BLaER1 treated with 17β-estradiol and CSF1 and Interleukin-3, amounts not matched to agents 10 nM and 100 nM (cell line): Measurements from ENCODE around the gene TTLL5.

Experiments
- H3K27ac ChIP-seq, 11 experiments: shearing (Covaris generic); formaldehyde crosslinking; 2 replicates each; pipeline ENCODE4 v1.8.1; 2022
- H3K27me3 ChIP-seq, 11 experiments: shearing (Covaris generic); formaldehyde crosslinking; 2 replicates each; pipeline ENCODE4 v1.8.1; 2022
- H3K36me3 ChIP-seq, 11 experiments: shearing (Covaris generic); formaldehyde crosslinking; 2 replicates each; pipeline ENCODE4 v1.8.1; 2022
- H3K4me1 ChIP-seq, 10 experiments: shearing (Covaris generic); formaldehyde crosslinking; 2 replicates each; pipeline ENCODE4 v1.8.1; 2022
- H3K4me2 ChIP-seq, 11 experiments: shearing (Covaris generic); formaldehyde crosslinking; 2 replicates each; pipeline ENCODE4 v1.8.1; 2022
- H3K4me3 ChIP-seq, 10 experiments: shearing (Covaris generic); formaldehyde crosslinking; 2 replicates each; pipeline ENCODE4 v1.8.1; 2022
- H3K9ac ChIP-seq, 11 experiments: shearing (Covaris generic); formaldehyde crosslinking; 2 replicates each; pipeline ENCODE4 v1.8.1; 2022
- H3K9me3 ChIP-seq, 11 experiments: shearing (Covaris generic); formaldehyde crosslinking; replicated peaks in 1 of 11; 2 replicates each; pipeline ENCODE4 v1.8.1; 2022
- H4K20me1 ChIP-seq, 11 experiments: shearing (Covaris generic); formaldehyde crosslinking; 2 replicates each; pipeline ENCODE4 v1.8.1; 2022
- Cebpa-rat ChIP-seq, 11 experiments: shearing (Covaris generic); IDR thresholded peaks; 2 replicates each; pipeline ENCODE4 v1.8.1; 2022

Gene TTLL5

GRCh38 chr14:75781096-75781495, 120.0 kb downstream of the TTLL5 start:
- H3K36me3 ChIP-seq = peaks cover 66 to 97% (median 85%) of the 10 kb centered on the region in 11 experiments
- no peak overlapping the region for H3K27ac ChIP-seq
- no peaks in the 10 kb centered on the region for H3K27me3 ChIP-seq
- H4K20me1 ChIP-seq = no peaks in the 10 kb centered on the region
- no peaks in the 10 kb centered on the region for H3K4me1 ChIP-seq
- TF ChIP-seq Cebpa-rat (IDR thresholded peaks at IDR 0.05) = no peak
- no peak overlapping the region for H3K9ac ChIP-seq
- no peak overlapping the region for H3K4me2 ChIP-seq
- H3K9me3 ChIP-seq = peaks cover 8 to 19% (median 15%) of the 10 kb centered on the region in 11 experiments
- H3K4me3 ChIP-seq = no peak overlapping the region

DNA sequence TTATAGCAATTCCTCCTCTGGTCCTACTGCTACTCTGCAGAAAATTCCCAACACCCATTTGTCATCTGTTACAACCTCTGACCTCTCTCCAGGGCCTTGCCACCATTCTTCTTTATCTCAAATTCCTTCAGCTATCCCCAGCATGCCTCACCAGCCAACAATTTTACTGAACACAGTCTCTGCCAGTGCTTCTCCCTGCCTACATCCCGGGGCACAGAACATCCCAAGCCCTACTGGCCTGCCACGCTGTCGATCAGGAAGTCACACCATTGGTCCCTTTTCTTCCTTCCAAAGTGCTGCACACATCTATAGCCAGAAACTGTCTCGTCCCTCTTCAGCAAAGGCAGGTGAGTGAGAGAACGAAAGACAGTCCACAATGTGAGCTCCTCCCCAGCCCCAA, 122.1 kb downstream of the TTLL5 start:
- Histone ChIP-seq H3K9me3 (peaks cover 14 to 34% (median 26%) of the 10 kb centered on the region in 11 experiments), H3K4me3 (no peak overlapping the region), H3K4me1 (no peaks in the 10 kb centered on the region), H3K36me3 (peaks cover 74 to 100% (median 88%) of the 10 kb centered on the region in 11 experiments), H4K20me1 (no peaks in the 10 kb centered on the region), H3K9ac (no peak overlapping the region), H3K4me2 (no peak overlapping the region), H3K27ac (no peak overlapping the region), H3K27me3 (no peaks in the 10 kb centered on the region)
- no peak for TF ChIP-seq Cebpa-rat (IDR thresholded peaks at IDR 0.05)

DNA sequence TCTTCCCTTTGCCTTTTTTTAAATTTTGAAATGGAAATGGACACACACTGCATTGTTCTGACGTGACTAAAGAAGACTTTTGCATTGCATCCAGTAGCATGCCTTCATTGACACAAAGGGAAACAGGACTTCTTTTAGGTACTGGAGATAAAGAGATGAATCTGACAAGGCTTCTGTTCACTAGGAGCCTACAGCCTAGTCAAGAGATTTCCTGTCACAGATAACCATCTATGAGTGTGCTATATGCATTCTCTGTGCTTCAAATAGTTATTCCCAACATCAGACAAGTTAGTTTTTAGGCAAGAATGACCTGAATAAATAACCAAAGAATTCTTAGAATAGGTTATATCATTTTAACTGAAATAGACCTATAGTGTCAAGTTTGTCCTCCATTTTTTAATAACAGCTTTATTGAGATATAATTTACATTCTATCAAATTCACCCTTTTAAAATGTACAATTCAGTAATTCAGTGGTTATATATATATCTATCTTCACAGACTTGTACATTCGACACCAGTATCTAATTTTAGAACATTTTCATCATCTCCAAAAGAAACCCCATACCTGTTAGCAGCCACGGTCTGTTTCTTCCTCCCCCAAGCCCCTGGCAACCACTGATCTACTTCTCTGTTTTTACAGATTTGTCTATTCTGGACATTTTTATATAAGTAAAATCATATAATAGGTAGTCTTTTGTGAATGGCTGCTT, 122.7 kb downstream of the TTLL5 start:
- no peak overlapping the region for H3K4me2 ChIP-seq
- no peak for TF ChIP-seq Cebpa-rat (IDR thresholded peaks at IDR 0.05)
- peaks cover 14 to 40% (median 29%) of the 10 kb centered on the region in 11 experiments for H3K9me3 ChIP-seq
- H4K20me1 ChIP-seq = no peaks in the 10 kb centered on the region
- no peak overlapping the region for H3K4me3 ChIP-seq
- no peak overlapping the region for H3K27ac ChIP-seq
- no peak overlapping the region for H3K9ac ChIP-seq
- no peaks in the 10 kb centered on the region for H3K27me3 ChIP-seq
- no peaks in the 10 kb centered on the region for H3K4me1 ChIP-seq
- H3K36me3 ChIP-seq = peaks cover 75 to 100% (median 85%) of the 10 kb centered on the region in 11 experiments

DNA sequence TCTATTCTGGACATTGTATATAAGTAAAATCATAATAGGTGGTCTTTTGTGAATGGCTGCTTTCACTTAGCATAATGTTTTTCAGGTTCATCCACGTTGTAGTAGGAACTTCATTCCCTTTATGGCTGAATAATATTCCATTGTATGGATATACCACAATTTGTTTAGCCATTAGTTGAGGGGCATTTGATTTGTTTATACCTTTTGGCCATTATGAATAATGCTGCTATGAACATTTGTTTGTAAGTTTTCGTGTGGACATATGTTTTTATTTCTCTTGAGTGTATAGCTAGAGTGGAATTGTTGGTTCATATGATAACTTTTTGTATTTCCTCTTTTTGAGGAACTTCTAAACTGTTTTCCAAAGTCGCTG, 123.3 kb downstream of the TTLL5 start:
- peaks cover 14 to 43% (median 29%) of the 10 kb centered on the region in 11 experiments for H3K9me3 ChIP-seq
- H3K4me3 ChIP-seq = no peak overlapping the region
- peaks cover 75 to 100% (median 87%) of the 10 kb centered on the region in 11 experiments for H3K36me3 ChIP-seq
- no peak overlapping the region for H3K4me2 ChIP-seq
- H3K27me3 ChIP-seq = no peaks in the 10 kb centered on the region
- no peaks in the 10 kb centered on the region for H4K20me1 ChIP-seq
- no peak for TF ChIP-seq Cebpa-rat (IDR thresholded peaks at IDR 0.05)
- no peak overlapping the region for H3K9ac ChIP-seq
- H3K4me1 ChIP-seq = no peaks in the 10 kb centered on the region
- H3K27ac ChIP-seq = no peak overlapping the region

GRCh38 chr14:75793806-75794205, 132.8 kb downstream of the TTLL5 start:
- Histone ChIP-seq H3K4me2 (no peak overlapping the region), H3K9ac (no peak overlapping the region), H3K4me3 (no peak overlapping the region), H3K27me3 (no peaks in the 10 kb centered on the region), H3K4me1 (no peaks in the 10 kb centered on the region), H3K27ac (no peak overlapping the region), H3K9me3 (peaks cover 23 to 40% (median 30%) of the 10 kb centered on the region in 11 experiments), H4K20me1 (no peaks in the 10 kb centered on the region), H3K36me3 (peaks cover 31 to 80% (median 48%) of the 10 kb centered on the region in 11 experiments)
- TF ChIP-seq Cebpa-rat (IDR thresholded peaks at IDR 0.05) = no peak

DNA sequence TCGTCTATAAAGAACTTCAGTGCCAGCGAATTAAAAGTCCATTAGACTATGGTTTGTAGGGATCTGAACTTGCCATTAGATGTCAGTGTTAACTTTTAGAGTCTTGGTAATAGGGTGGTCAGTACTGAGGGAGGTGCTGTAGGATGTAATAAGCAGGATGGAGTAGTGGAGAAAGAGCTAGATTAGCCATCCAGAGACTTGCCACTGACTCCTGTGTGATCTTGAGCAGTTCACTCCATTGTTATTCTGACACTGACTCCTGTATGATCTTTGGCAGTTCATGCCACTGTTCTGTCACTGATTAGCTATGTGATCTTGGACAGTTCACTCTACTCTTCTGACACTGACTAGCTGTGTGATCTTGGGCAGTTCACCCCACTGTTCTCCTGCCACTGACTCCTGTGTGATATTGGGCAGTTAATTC, 133.6 kb downstream of the TTLL5 start:
- no peaks in the 10 kb centered on the region for H3K4me1 ChIP-seq
- no peak overlapping the region for H3K4me2 ChIP-seq
- no peak overlapping the region for H3K4me3 ChIP-seq
- no peak overlapping the region for H3K27ac ChIP-seq
- H3K9ac ChIP-seq = no peak overlapping the region
- peaks cover 37 to 80% (median 55%) of the 10 kb centered on the region in 11 experiments for H3K36me3 ChIP-seq
- H3K9me3 ChIP-seq = peaks cover 31 to 45% (median 36%) of the 10 kb centered on the region in 11 experiments
- H3K27me3 ChIP-seq = no peaks in the 10 kb centered on the region
- no peaks in the 10 kb centered on the region for H4K20me1 ChIP-seq
- TF ChIP-seq Cebpa-rat (IDR thresholded peaks at IDR 0.05) = no peak

- Histone ChIP-seq H3K27me3 (no peaks in the 10 kb centered on the region), H3K4me2 (no peak overlapping the region), H3K36me3 (peaks cover 66 to 89% (median 76%) of the 10 kb centered on the region in 11 experiments), H4K20me1 (no peaks in the 10 kb centered on the region), H3K4me1 (0 out of 20 replicates have a peak, but pooled peaks cover 0 to 2% (median 0%) of the 10 kb centered on the region in 10 experiments), H3K9me3 (peaks cover 42 to 50% (median 48%) of the 10 kb centered on the region in 11 experiments), H3K9ac (no peak overlapping the region), H3K27ac (no peak overlapping the region), H3K4me3 (no peak overlapping the region)
- no peak for TF ChIP-seq Cebpa-rat (IDR thresholded peaks at IDR 0.05)
Measured at GRCh38 chr14:75800792-75801191, 139.7 kb downstream of the TTLL5 start.

DNA sequence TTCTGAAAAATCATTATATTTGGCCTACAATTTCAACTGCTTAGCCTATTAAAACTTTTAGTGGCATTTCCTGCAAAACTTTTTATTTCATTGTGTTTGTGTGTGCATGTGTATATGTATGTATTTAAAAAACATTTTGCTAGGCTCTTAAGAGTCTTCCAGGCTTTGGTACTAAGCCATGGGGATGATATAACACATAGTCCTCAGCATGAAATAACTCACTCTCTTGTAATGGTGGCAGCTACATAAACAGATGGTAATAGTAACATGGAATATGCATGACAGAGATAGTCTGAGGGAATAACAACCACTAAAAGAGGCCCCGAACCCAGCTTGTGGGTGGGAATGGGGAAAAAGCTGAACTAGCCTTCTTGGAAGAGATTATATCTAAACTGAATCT, 141.4 kb downstream of the TTLL5 start:
- Histone ChIP-seq H3K4me1 (0 out of 20 replicates have a peak, but pooled peaks cover 0 to 3% (median 0%) of the 10 kb centered on the region in 10 experiments), H3K9me3 (peaks cover 26 to 35% (median 32%) of the 10 kb centered on the region in 11 experiments), H3K36me3 (peaks cover 64 to 89% (median 76%) of the 10 kb centered on the region in 11 experiments), H3K27ac (no peak overlapping the region), H4K20me1 (no peaks in the 10 kb centered on the region), H3K4me3 (no peak overlapping the region), H3K9ac (no peak overlapping the region), H3K4me2 (no peak overlapping the region), H3K27me3 (no peaks in the 10 kb centered on the region)
- TF ChIP-seq Cebpa-rat (IDR thresholded peaks at IDR 0.05) = no peak

DNA sequence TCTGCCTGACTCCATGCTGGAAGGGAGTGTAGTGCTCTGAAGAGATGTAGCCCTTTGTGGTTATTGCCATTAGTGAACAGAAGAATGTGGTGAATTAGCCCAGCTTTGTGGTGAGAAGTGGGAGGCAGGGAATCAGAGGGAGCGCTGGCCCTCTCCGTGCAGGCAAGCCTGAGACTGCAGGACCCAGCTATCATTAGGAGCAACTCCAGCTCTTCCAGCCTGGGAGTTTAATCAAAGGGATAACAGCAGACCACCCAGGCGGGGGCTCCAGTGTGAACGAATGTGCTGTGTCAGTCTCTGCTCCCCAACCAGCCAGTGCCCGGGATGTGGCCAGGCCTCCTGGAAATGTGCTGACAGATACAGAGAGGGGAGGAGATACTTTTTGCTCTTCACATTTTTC, 142.7 kb downstream of the TTLL5 start:
- H3K9me3 ChIP-seq = peaks cover 18 to 24% (median 21%) of the 10 kb centered on the region in 11 experiments
- H3K9ac ChIP-seq = no peak overlapping the region
- H3K36me3 ChIP-seq = peaks cover 54 to 88% (median 70%) of the 10 kb centered on the region in 11 experiments
- no peak overlapping the region for H3K27ac ChIP-seq
- H4K20me1 ChIP-seq = no peaks in the 10 kb centered on the region
- no peak overlapping the region for H3K4me3 ChIP-seq
- H3K27me3 ChIP-seq = no peaks in the 10 kb centered on the region
- H3K4me2 ChIP-seq = no peak overlapping the region
- 0 out of 20 replicates have a peak, but pooled peaks cover 0 to 3% (median 0%) of the 10 kb centered on the region in 10 experiments for H3K4me1 ChIP-seq
- TF ChIP-seq Cebpa-rat (IDR thresholded peaks at IDR 0.05) = no peak
